Sigmoid colon (tissue), 7 donors: Measurements from ENCODE around the gene NCOR1. TPM values are rescaled to one million over a fixed set of nuclear protein-coding genes. Genes with fewer than 3 reads are reported as not detected.
A peak's percentile ranks its signal among the peaks of the same experiment; 100 is the strongest.
"Not testable (repeated sequence)": the region's sequence is repeated elsewhere in the genome, so short reads cannot be mapped to it uniquely, and the experiment has no call there.

Experiments
- DNase-seq: peaks from one replicate; pipeline ENCODE4 v3.0.0-alpha.2; 2019
- H3K27ac ChIP-seq, 4 donors: fragments of 200-600 bp; sonication (generic); one replicate each; pipeline ENCODE4 v1.5.1; 2016 to 2019; ENCODE audit warnings: mild to moderate bottlenecking in 1 of 4
- H3K27me3 ChIP-seq, 3 donors: fragments of 200-600 bp; sonication (generic); one replicate each; pipeline ENCODE4 v1.5.1; 2019; ENCODE audit warnings: mild to moderate bottlenecking in 1 of 3
- H3K36me3 ChIP-seq, 4 donors: fragments of 200-600 bp; sonication (generic); one replicate each; pipeline ENCODE4 v1.5.1; 2016 to 2019
- H3K4me1 ChIP-seq, 4 donors: fragments of 200-600 bp; sonication (generic); one replicate each; pipeline ENCODE4 v1.5.1; 2017 to 2019
- H3K4me3 ChIP-seq, 4 donors: fragments of 200-600 bp; sonication (generic); one replicate each; pipeline ENCODE4 v1.5.1; 2017 to 2019; ENCODE audit warnings: mild to moderate bottlenecking in 2 of 4, moderate library complexity in 1 of 4
- H3K9me3 ChIP-seq, 4 donors: fragments of 200-600 bp in 3 of 4; sonication (generic) in 3 of 4; one replicate each; pipeline versions ENCODE4 v1.5.1 to v1.6.1; 2013 to 2019
- EP300 ChIP-seq, 4 donors: sonication (generic); formaldehyde crosslinking; IDR thresholded peaks; one replicate each; pipeline ENCODE4 v1.6.1; 2017; ENCODE audit warnings: antibody characterized with exemption in 4 of 4
- POLR2A ChIP-seq, 2 donors: fragments of 450-650 bp; IDR thresholded peaks; one replicate each; pipeline ENCODE4 v1.6.1; 2016; ENCODE audit warnings: antibody characterized with exemption in 2 of 2, mild to moderate bottlenecking in 2 of 2, moderate library complexity in 2 of 2
- POLR2AphosphoS5 ChIP-seq, 4 donors: sonication (generic); formaldehyde crosslinking; IDR thresholded peaks; one replicate each; pipeline ENCODE4 v1.6.1; 2017; ENCODE audit warnings: antibody characterized with exemption in 4 of 4
- WGBS, 2 donors: extraction: QIAGEN DNeasy Blood & Tissue Kit; methylation state at CpG; one replicate each; pipeline ENCODE4 v1.1.7; 2013; 5-methylcytosine and 5-hydroxymethylcytosine counted together
- intact Hi-C: fragments of 100-400 bp; cut with DNase I; formaldehyde crosslinking; loops from one replicate; pipeline ENCODE4 v1.15.1; 2023
- polyA plus RNA-seq, 3 donors: library from polyadenylated mRNA; stranded (reverse); fragments of 200-250 nt; gene quantifications; one replicate each; pipeline ENCODE4 v1.2.3, GENCODE V29; 2013
- total RNA-seq, 4 donors: library from RNA; depleted of rRNA; stranded (reverse); fragments of >200 nt; gene quantifications; one replicate each; pipeline ENCODE4 v1.1.0, GENCODE V29; 2016
- TF ChIP-seq, protein P1 (sequence below), 4 experiments: fragments of 450-650 bp in 3 of 4; fragments of 200-600 bp in 1 of 4; IDR thresholded peaks; one replicate each; pipeline ENCODE4 v1.5.1; 2016 to 2019; ENCODE audit warnings: antibody characterized with exemption in 4 of 4, mild to moderate bottlenecking in 3 of 4, moderate library complexity in 2 of 4
- donor health status: healthy with polysubstance abuse.
- donor health status: Bipolar disorder and iron deficiency.
- donor health status: healthy.

The NCOR1 gene
- total and polyA plus RNA-seq, 7 donors: 25.8 to 160 (median 93.1) TPM

DNA sequence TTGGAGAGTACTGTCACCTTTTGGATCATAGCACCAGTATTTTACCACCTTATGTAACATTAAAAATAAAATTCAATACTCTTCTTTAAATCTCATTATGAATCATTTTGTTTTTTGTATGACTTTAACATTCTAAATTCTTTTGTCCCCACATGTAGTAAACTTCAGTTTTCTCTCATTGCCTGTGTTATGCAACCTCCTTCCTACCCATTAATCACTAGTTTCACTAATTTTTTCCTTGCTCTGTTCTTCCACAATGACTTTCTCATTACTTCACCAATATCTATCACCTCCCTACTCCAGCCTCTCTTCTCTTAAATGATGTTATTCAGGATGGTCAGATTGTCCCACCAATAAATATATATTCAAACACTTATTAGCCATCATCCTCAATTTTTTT is 147.0 kb downstream of the NCOR1 start:
- Histone ChIP-seq H3K27me3 (no peaks in the 10 kb centered on the region), H3K27ac (peak overlapping the region in 1 of 4 donors; percentile 1), H3K4me1 (peaks cover 0 to 18% (median 8%) of the 10 kb centered on the region in 4 donors), H3K9me3 (no peaks in the 10 kb centered on the region), H3K4me3 (no peak overlapping the region), H3K36me3 (peaks cover 16 to 86% (median 51%) of the 10 kb centered on the region in 4 donors)
- no peak for TF ChIP-seq POLR2AphosphoS5 (IDR thresholded peaks at IDR 0.05)
- TF ChIP-seq EP300 (IDR thresholded peaks at IDR 0.05): no peak
- TF ChIP-seq, protein P1, sequence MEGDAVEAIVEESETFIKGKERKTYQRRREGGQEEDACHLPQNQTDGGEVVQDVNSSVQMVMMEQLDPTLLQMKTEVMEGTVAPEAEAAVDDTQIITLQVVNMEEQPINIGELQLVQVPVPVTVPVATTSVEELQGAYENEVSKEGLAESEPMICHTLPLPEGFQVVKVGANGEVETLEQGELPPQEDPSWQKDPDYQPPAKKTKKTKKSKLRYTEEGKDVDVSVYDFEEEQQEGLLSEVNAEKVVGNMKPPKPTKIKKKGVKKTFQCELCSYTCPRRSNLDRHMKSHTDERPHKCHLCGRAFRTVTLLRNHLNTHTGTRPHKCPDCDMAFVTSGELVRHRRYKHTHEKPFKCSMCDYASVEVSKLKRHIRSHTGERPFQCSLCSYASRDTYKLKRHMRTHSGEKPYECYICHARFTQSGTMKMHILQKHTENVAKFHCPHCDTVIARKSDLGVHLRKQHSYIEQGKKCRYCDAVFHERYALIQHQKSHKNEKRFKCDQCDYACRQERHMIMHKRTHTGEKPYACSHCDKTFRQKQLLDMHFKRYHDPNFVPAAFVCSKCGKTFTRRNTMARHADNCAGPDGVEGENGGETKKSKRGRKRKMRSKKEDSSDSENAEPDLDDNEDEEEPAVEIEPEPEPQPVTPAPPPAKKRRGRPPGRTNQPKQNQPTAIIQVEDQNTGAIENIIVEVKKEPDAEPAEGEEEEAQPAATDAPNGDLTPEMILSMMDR (IDR thresholded peaks at IDR 0.05): no peak
- DNase-seq: no peak
- intact Hi-C loops: no loop called here

DNA sequence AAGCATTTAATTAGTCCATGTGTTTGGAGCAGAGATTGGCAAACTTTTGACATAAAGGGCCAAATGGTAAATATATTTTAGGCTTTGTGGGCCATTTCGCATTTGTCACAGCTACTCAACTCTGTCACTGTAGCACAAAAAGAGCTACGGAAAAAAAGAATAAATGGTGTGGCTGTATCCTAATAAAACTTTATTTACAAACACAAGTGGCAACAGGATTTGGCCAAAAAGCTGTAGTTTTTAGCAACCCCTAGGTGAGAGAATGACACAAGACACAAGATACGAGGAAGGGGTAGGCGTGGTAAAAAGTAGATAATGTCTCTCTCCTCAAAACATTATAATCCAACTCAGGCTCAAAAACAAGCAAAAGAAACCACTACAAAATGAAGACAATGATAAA is 149.2 kb downstream of the NCOR1 start:
- no peaks in the 10 kb centered on the region for H3K27me3 ChIP-seq
- H3K9me3 ChIP-seq: no peaks in the 10 kb centered on the region
- no peak for DNase-seq
- peaks cover 24 to 91% (median 55%) of the 10 kb centered on the region in 4 donors for H3K36me3 ChIP-seq
- peaks cover 0 to 18% (median 8%) of the 10 kb centered on the region in 4 donors for H3K4me1 ChIP-seq
- no peak overlapping the region for H3K27ac ChIP-seq
- intact Hi-C loops: no loop called here
- 95% methylated on average over 4 of the region's 4 CpGs for WGBS, 2 donors
- H3K4me3 ChIP-seq: no peak overlapping the region
- TF ChIP-seq, protein P1 (IDR thresholded peaks at IDR 0.05): no peak
- TF ChIP-seq POLR2A (IDR thresholded peaks at IDR 0.05) (no peak), POLR2AphosphoS5 (IDR thresholded peaks at IDR 0.05) (no peak), EP300 (IDR thresholded peaks at IDR 0.05) (no peak)

DNA sequence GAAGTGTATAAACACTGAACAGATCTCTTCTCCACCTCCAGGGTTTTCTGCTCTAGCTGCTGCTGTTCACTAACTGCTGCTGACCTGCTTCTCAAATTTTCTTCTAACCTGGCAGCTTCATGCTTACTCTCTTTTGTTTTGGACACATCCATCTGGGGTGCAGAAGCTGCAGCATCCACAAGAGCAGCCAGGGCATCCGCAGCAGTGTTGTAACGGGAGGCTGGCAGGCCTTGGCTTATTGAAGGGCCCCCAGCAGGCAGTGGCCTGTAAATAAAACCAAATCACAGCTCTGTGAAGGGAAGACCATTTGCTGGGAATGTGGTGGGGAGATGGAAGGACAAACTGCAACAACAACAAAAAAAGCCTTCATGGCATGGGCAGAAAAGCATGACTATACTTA is 153.7 kb downstream of the NCOR1 start:
- H3K36me3 ChIP-seq: peaks cover 10 to 83% (median 46%) of the 10 kb centered on the region in 4 donors
- 91 to 93% methylated on average over 2 of the region's 2 CpGs for WGBS, 2 donors
- H3K4me3 ChIP-seq: no peak overlapping the region
- TF ChIP-seq, protein P1 (IDR thresholded peaks at IDR 0.05): no peak
- no peaks in the 10 kb centered on the region for H3K9me3 ChIP-seq
- H3K27ac ChIP-seq: no peak overlapping the region
- H3K4me1 ChIP-seq: peaks cover 0 to 20% (median 13%) of the 10 kb centered on the region in 4 donors
- intact Hi-C loops: no loop called here
- no peak for DNase-seq
- no peaks in the 10 kb centered on the region for H3K27me3 ChIP-seq

DNA sequence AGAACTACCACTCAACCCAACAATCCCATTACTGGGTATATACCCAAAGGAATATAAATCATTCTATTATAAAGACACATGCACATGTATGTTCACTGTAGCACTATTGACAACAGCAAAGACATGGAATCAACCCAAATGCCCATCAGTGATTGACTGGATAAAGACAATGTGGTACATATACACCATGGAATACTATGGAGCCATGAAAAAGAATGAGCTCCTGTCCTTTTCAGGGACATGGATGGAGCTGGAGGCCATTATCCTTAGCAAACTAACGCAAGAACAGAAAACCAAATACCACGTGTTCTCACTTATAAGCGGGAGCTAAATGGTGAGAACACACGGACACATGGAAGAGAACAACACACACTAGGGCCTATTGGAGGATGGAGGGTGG is 160.2 kb downstream of the NCOR1 start:
- 84 to 89% methylated on average over 4 of the region's 4 CpGs for WGBS, 2 donors
- H3K4me3 ChIP-seq, H3K27me3 ChIP-seq, H3K27ac ChIP-seq, DNase-seq, intact Hi-C loops, H3K9me3 ChIP-seq: not testable (repeated sequence)
- H3K4me1 ChIP-seq: peaks cover 0 to 20% (median 12%) of the 10 kb centered on the region in 4 donors
- H3K36me3 ChIP-seq: peaks cover 0 to 42% (median 19%) of the 10 kb centered on the region in 4 donors

DNA sequence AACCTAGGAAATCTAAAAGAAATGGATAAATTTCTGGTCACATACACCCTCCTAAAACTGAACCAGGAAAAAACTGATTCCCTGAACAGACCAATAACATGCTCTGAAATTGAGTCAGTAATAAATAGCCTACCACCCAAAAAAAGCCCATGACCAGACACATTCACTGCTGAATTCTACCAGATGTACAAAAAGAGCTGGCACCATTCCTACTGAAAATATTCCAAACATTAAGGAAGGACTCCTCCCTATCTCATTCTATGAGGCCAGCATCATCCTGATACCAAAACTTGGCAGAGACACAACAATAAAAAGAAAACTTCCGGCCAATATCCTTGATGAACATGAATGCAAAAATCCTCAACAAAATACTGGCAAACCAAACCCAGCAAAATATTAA is 162.8 kb downstream of the NCOR1 start:
- H3K27ac ChIP-seq: no peak overlapping the region
- 73 to 76% methylated on average over 1 of the region's 1 CpG for WGBS, 2 donors
- DNase-seq: no peak
- no peaks in the 10 kb centered on the region for H3K4me1 ChIP-seq
- no peaks in the 10 kb centered on the region for H3K9me3 ChIP-seq
- intact Hi-C loops: no loop called here
- peaks cover 0 to 50% (median 18%) of the 10 kb centered on the region in 4 donors for H3K36me3 ChIP-seq
- TF ChIP-seq EP300 (IDR thresholded peaks at IDR 0.05) (no peak), POLR2AphosphoS5 (IDR thresholded peaks at IDR 0.05) (no peak), POLR2A (IDR thresholded peaks at IDR 0.05) (no peak)
- TF ChIP-seq, protein P1 (IDR thresholded peaks at IDR 0.05): no peak
- no peak overlapping the region for H3K4me3 ChIP-seq
- H3K27me3 ChIP-seq: no peaks in the 10 kb centered on the region
